Neural crest cell (in vitro differentiated cells): ENCODE data around the gene DHPS. TPM values are rescaled to one million over a fixed set of nuclear protein-coding genes. Genes with fewer than 3 reads are reported as not detected.

ENCODE experiments used
- DNase-seq: peaks from one replicate; pipeline ENCODE4 v3.0.0; 2021; ENCODE audit warnings: low read depth, mixed read lengths, low spot score
- H3K27ac Mint-ChIP-seq: one replicate; pipeline ENCODE4 v1.8.0; 2021; ENCODE audit warnings: mild to moderate bottlenecking, mixed read lengths; ENCODE audit not compliant: unreplicated experiment
- H3K27me3 Mint-ChIP-seq: 2 replicates; pipeline ENCODE4 v1.8.0; 2021; ENCODE audit warnings: low read depth, mild to moderate bottlenecking, mixed read lengths
- H3K36me3 Mint-ChIP-seq: 2 replicates; pipeline ENCODE4 v1.8.0; 2021; ENCODE audit warnings: low read depth, mild to moderate bottlenecking, mixed read lengths
- H3K4me1 Mint-ChIP-seq: 2 replicates; pipeline ENCODE4 v1.8.0; 2021; ENCODE audit warnings: mixed read lengths
- H3K4me3 Mint-ChIP-seq: one replicate; pipeline ENCODE4 v1.8.0; 2021; ENCODE audit warnings: mild to moderate bottlenecking, mixed read lengths
- H3K9me3 Mint-ChIP-seq: 2 replicates; pipeline ENCODE4 v1.8.0; 2021; ENCODE audit warnings: mixed read lengths
- CTCF ChIP-seq: fragments of 200-600 bp; sonication (generic); conservative IDR thresholded peaks from 2 replicates; pipeline ENCODE4 v1.5.0; 2021; ENCODE audit warnings: antibody characterized with exemption, mild to moderate bottlenecking
- total RNA-seq: library from RNA; stranded (reverse); gene quantifications from 2 replicates; pipeline ENCODE4 v1.2.1, GENCODE V29; 2021

Gene DHPS
- total RNA-seq, 1 donor from 2014 or later = 106 TPM

- peak; percentile 83 for DNase-seq
- Mint-ChIP-seq H3K9me3 (peaks cover 3% of the 10 kb centered on the region), H3K36me3 (peaks cover 8% of the 10 kb centered on the region), H3K27ac (no peak overlapping the region), H3K4me3 (peak overlapping the region; percentile 42), H3K27me3 (peaks cover 4% of the 10 kb centered on the region), H3K4me1 (peaks cover 6% of the 10 kb centered on the region)
- peak; percentile 83 for TF ChIP-seq CTCF
These were observed 41.6 kb downstream of the DHPS start for GRCh38 chr19:12639901-12640613.

GRCh38 chr19:12638611-12639182 lies 43.0 kb downstream of the DHPS start:
- peaks cover 6% of the 10 kb centered on the region for H3K4me1 Mint-ChIP-seq
- no peak for DNase-seq
- H3K27ac Mint-ChIP-seq = no peak overlapping the region
- peaks cover 3% of the 10 kb centered on the region for H3K9me3 Mint-ChIP-seq
- H3K36me3 Mint-ChIP-seq = peaks cover 8% of the 10 kb centered on the region
- TF ChIP-seq CTCF = no peak
- peaks cover 4% of the 10 kb centered on the region for H3K27me3 Mint-ChIP-seq
- no peak overlapping the region for H3K4me3 Mint-ChIP-seq

GRCh38 chr19:12636631-12637030 lies 45.0 kb downstream of the DHPS start:
- H3K27me3 Mint-ChIP-seq = peaks cover 4% of the 10 kb centered on the region

GRCh38 chr19:12629215-12629614 lies 52.5 kb downstream of the DHPS start:
- no peaks in the 10 kb centered on the region for H3K27me3 Mint-ChIP-seq
- no peak overlapping the region for H3K4me3 Mint-ChIP-seq
- H3K9me3 Mint-ChIP-seq = peaks cover 13% of the 10 kb centered on the region
- H3K4me1 Mint-ChIP-seq = no peaks in the 10 kb centered on the region
- peaks cover 54% of the 10 kb centered on the region for H3K36me3 Mint-ChIP-seq
- no peak overlapping the region for H3K27ac Mint-ChIP-seq
- TF ChIP-seq CTCF = no peak
- no peak for DNase-seq

More at GRCh38 chr19:12636631-12637030, 45.0 kb downstream of the DHPS start:
- Mint-ChIP-seq H3K4me1 (peaks cover 6% of the 10 kb centered on the region), H3K4me3 (no peak overlapping the region), H3K9me3 (peaks cover 3% of the 10 kb centered on the region), H3K27ac (no peak overlapping the region), H3K36me3 (peaks cover 14% of the 10 kb centered on the region)
- no peak for TF ChIP-seq CTCF
- DNase-seq = no peak

- Mint-ChIP-seq H3K4me1 (no peaks in the 10 kb centered on the region), H3K4me3 (no peak overlapping the region), H3K27ac (no peak overlapping the region), H3K9me3 (peaks cover 13% of the 10 kb centered on the region), H3K36me3 (peaks cover 56% of the 10 kb centered on the region), H3K27me3 (no peaks in the 10 kb centered on the region)
- TF ChIP-seq CTCF = no peak
- no peak for DNase-seq
These were observed 53.3 kb downstream of the DHPS start for GRCh38 chr19:12628040-12629022.
